ENCODE data around the gene AOC2.
"Not testable (repeated sequence)": the region's sequence is repeated elsewhere in the genome, so short reads cannot be mapped to it uniquely, and the experiment has no call there.

The AOC2 gene

DNA sequence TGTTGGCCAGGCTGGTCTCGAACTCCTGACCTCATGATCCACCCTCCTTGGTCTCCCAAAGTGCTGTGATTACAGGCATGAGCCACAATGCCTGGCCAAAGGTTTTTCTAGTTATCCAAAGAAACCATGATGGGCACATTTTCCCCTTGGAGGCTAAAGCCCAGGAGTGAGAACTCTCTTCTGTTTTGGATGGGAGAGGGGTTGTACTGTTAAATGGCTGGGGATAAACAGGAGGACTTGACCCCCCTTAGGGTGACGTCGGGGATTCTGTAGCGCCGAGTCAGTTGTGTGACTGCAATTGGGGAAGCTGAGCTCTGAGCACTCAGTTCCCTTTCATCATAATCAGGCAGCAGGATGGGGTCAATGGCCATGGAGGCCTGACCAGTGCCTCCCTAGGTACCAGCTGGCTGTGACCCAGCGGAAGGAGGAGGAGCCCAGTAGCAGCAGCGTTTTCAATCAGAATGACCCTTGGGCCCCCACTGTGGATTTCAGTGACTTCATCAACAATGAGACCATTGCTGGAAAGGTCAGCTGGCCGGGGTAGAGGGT lies 10.7 kb downstream of the AOC2 start:
- DNase-seq, result peak; percentile 54 to 64

DNA sequence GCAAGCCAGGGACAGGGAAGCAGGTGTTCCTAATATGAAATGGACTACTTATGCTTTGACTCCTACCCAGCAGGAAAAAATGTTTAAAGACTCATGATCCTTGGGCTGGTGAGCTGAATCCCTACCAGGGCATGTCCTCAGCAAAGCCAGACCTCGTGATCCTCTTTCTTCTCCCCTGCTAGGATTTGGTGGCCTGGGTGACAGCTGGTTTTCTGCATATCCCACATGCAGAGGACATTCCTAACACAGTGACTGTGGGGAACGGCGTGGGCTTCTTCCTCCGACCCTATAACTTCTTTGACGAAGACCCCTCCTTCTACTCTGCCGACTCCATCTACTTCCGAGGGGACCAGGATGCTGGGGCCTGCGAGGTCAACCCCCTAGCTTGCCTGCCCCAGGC lies 11.7 kb downstream of the AOC2 start:
- not testable (repeated sequence) for DNase-seq

DNA sequence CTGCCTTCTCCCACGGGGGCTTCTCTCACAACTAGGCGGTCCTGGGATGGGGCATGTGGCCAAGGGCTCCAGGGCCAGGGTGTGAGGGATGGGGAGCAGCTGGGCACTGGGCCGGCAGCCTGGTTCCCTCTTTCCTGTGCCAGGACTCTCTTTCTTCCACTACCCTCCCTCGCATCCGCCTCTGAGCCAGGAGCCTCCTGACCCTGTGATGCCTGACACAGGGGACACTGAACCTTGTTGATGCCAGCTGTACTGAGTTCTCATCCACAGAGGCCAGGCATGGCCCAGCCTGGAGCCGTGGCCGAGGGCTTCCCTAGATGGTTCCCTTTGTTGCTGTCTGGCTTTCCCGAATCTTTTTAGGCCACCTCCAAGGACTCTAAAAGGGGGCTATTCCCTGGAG lies 12.1 kb downstream of the AOC2 start:
- not testable (repeated sequence) for DNase-seq

DNA sequence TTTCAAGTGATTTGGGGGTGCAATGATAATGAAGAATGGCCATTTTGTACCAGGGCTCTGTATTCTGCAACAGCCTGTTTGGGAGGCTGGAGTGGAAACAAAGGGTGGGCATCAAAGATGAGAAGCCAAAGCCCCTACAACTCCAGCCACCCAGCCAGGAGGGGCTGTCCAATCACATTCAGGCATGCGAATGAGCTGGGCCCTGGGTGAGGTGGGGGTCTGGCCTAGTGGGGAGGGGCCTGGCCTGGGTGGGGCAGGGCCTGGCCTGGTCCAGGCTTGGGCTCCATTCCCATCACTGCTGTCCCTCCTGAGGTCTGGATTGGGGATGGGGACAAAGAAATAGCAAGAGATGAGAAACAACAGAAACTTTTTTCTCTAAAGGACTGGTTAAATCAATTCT lies 13.0 kb downstream of the AOC2 start:
- DNase-seq, result no peak

DNA sequence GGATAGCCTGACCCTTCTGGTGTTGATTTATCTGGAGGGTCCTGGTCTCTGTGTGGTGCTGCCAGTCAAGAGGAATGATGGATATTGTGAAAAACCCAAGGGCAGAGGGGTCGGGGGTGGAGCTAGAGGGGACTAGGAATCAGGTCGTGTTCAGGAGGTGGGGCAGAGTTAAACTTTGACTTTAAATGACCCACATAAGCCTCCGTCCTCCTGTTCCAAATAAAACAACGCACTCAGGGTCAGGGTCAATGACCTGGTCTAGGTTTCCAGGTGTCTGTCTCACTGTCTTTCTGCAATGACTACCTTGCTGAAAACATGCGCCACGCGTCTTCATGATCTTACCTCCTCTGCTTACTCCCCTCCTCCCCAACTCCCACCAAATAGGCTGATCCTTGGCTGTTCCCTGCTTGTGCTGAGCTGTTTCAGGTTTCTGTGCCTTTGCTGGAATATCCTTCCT lies 21.3 kb downstream of the AOC2 start:
- no peak for DNase-seq

DNA sequence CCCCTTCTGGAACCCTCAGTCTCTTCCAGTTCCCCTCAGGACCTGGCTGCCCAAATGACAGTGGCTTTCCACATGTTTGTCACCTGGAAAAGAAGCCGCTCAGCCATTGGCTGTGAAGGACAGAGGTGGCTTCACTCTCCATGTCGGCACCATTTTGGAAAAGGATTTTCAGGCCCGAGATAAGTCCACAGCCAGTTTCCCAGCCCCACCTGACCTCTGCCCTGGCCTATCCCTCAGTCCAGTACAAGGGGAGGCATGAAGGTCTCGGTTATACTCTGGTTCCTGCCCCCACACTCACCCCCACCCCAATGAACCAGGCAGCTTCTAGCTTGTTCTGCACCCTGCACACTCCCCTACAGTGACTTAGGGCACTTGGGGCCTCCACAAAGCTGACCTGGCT lies 21.8 kb downstream of the AOC2 start:
- DNase-seq, result no peak

DNA sequence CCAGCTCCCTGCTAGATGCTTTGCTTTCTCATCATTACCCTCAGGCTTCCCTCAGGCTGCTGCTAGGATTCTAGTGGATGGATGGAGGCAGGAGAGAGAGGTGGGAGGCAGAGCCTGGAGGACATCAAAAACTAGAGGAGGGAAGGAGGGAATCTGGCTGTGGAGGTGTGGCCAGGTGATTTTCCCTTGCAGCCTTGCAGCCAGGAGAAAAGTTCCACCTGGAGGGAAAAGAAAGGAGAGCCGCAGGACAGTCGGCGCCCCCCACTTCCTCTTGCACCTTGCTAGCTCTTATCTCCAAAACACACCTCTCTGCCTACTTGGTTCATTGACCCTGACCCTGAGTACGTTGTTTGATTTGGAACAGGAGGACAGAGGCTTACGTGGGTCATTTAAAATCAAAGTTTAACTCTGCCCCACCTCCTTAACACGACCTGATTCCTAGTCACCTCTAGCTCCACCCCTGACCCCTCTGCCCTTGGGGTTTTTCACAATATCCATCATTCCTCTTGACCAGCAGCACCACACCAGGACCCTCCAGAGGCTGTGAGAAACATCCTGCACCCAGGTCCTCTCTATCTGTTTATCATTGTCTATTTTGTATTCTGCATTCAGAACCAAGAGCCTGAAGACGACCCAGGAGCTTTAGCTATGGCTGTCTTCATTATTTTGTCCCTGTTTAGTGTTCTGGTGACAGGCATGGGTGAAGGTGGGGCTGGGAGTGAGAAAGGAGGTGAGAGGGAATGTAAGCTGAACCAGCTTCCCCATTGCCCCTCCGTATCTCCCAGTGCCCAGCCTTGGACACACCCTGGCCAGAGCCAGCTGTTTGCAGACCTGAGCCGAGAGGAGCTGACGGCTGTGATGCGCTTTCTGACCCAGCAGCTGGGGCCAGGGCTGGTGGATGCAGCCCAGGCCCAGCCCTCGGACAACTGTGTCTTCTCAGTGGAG lies 22.5 kb downstream of the AOC2 start:
- DNase-seq, result no peak

DNA sequence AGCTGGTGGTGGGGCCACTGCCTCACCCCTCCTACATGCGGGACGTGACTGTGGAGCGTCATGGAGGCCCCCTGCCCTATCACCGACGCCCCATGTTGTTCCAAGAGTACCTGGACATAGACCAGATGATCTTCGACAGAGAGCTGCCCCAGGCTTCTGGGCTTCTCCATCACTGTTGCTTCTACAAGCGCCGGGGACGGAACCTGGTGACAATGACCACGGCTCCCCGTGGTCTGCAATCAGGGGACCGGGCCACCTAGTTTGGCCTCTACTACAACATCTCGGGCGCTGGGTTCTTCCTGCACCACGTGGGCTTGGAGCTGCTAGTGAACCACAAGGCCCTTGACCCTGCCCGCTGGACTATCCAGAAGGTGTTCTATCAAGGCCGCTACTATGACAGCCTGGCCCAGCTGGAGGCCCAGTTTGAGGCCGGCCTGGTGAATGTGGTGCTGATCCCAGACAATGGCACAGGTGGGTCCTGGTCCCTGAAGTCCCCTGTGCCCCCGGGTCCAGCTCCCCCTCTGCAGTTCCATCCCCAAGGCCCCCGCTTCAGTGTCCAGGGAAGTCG lies 23.4 kb downstream of the AOC2 start:
- DNase-seq, result not testable (repeated sequence)

DNA sequence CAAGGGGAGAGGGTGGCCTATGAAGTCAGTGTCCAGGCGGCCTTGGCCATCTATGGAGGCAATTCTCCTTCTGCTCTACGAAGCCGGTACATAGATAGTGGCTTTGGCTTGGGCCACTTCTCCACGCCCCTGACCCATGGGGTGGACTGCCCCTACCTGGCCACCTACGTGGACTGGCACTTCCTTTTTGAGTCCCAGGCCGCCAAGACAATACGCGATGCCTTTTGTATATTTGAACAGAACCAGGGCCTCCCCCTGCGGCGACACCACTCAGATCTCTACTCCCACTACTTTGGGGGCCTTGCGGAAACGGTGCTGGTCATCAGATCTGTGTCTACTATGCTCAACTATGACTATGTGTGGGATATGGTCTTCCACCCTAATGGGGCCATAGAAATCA lies 24.0 kb downstream of the AOC2 start:
- DNase-seq, result no peak

DNA sequence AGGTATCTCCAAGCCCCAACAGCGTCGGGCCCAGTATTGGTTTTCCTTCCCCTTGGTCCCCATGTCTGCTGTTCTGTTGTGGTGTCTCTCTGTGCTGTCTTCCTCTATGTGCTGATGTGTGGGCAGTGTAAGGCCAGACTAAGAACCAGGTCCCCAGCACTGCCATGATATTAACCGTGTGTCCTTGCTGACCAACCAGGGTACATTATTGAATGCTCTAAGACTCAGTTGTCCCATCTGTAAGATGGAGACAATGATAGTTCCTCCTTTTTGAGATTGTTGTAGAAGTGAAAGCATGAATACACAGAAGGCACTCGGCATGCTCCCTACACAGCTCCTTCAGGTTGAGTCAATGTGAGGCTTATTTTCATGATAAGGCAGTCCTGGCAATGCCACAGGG lies 27.3 kb downstream of the AOC2 start:
- DNase-seq, result no peak

DNA sequence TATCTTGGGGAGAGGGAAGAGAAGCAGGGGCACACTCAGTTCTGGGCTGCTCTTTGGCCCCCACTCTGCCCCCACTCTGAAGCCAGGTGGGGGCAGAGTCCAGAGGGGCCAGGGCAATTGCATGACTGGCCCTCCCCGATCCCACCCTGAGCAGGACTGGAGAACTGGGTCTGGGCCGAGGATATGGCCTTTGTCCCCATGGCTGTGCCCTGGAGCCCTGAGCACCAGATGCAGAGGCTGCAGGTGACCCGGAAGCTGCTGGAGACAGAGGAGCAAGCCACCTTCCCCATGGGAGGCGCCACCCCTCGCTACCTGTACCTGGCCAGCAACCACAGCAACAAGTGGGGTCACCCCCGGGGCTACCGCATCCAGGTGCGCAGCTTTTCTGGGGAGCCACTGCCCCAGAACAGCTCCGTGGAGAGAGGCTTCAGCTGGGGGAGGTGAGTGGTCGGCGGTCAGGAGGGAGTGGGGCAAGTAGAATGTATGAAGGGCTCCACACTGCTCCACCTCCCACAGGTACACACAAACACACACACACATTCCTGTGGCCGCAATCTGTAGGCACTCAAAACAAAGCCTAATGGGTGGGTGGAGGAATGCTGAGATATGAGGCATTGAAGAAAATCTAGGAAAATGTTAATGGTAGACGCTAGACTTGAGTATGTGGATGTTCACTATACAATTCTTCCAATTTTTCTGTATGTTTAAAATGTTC lies 28.0 kb downstream of the AOC2 start:
- no peak for DNase-seq

DNA sequence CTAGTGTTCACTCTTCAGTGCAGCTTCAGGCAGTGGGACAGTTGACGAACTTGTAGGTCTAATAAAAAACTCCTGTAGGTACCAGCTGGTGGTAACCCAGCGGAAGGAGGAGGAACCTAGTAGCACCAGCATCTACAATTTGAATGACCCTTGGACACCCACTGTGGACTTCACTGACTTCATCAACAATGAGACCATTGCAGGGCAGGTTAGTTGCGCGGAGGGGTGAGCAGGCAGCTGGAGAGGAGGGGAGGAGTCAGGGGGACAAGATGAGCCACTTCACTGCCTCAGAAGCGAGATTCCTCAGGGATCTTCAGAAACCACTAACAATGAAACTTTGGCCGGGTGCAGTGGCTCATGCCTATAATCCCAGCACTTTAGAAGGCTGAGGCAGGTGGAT lies 28.9 kb downstream of the AOC2 start:
- no peak for DNase-seq

DNA sequence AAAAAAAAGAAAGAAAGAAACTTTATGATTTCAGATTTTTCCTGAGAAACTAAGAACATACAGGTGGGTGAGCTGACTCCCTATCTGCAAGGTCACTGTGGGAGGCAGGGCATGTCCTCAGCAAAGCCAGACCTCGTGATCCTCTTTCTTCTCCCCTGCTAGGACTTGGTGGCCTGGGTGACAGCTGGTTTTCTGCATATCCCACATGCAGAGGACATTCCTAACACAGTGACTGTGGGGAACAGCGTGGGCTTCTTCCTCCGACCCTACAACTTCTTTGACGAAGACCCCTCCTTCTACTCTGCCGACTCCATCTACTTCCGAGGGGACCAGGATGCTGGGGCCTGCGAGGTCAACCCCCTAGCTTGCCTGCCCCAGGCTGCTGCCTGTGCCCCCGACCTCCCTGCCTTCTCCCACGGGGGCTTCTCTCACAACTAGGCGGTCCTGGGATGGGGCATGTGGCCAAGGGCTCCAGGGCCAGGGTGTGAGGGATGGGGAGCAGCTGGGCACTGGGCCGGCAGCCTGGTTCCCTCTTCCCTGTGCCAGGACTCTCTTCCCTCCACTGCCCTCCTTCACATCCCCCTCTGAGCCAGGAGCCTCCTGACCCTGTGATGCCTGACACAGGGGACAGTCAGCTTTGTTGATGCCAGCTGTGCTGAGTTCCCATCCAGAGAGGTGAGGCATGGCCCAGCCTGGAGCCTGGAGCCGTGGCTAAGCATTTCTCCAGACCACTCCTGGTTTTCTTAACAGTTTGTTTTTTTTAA lies 29.7 kb downstream of the AOC2 start:
- not testable (repeated sequence) for DNase-seq

DNA sequence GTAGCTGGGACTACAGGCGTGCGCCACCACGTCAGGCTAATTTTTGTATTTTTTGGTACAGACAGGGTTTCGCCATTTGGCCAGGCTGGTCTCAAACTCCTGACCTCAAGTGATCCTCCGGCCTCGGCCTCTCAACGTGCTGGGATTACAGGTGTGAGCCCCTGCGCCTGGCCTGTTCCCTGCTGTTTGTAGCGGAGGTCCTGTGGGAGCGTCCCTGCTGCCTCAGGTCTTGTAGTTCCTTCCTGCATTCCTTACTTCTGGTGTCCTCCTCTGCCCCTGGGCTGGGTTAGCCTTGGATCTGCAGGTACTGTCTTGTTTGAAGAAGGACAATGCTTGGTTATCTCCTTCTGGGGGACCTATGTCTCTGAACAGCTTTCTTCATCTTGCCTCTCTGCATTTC lies 32.7 kb downstream of the AOC2 start:
- DNase-seq, result no peak

DNA sequence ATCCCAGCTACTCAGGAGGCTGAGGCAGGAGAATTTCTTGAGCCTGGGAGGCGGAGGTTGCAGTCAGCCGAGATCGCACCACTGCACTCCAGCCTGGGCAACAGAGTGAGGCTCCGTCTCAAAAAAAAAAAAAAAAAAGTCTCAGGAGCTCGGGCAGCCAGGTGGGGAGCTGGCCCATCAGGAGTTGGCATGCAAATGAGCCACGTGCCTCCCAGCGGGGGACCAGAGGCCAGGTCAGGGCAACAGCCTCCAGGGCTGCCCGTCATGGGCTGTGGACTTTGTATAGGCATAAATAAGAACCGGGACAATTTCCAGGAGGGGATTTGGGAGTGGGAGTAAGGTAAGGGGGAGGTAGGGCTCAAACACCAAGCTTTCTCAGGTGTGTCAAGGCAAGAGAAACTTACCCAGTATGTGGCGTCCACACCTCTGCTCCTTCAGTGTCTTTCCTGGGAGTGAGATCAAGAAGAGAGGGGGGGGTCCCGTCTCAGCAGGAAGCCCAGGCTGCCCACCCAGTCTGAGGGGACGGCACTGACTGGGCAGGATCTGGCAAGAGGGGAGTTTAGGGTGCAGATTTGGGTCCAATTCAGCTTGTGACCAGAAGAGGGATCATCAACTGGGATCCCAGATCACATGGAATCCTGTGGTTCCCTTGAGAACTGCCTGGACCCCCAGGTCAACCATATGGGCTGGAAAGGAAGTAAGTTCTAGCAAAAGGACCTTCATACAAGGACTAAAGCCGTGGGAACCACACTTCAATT lies 33.9 kb downstream of the AOC2 start:
- DNase-seq, result no peak

DNA sequence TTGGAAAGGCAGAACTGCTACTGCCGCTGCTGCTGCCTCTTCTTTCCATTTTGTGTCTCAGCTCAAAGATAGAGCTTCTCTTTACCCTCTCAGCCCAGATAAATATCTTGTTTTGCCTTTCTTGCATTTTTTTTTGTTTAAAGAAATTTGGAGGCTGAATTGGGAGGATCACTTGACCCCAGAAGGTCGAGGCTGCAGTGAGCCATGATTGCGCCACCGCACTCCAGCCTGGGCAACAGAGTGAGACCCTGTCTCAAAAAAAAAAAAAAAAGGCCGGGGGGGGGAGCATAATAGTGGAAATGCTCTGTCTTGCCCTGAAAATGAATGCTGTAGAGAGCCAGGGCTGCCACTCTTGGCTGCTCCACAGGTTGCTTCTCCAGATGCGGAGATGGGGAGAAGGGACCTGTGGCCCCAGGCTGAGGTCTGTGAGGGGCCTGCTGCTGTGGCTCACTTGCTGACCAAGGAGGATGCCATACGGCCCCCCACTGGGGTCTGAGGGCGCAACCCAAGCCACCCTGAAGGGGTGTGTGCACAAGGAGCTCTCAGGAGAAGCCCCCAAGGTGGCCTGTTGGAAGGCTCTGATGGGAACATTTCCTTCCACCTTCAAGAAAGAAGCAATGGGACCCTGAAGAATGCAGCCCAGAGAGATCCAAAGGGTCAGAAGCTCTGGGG lies 34.7 kb downstream of the AOC2 start:
- DNase-seq, result no peak

DNA sequence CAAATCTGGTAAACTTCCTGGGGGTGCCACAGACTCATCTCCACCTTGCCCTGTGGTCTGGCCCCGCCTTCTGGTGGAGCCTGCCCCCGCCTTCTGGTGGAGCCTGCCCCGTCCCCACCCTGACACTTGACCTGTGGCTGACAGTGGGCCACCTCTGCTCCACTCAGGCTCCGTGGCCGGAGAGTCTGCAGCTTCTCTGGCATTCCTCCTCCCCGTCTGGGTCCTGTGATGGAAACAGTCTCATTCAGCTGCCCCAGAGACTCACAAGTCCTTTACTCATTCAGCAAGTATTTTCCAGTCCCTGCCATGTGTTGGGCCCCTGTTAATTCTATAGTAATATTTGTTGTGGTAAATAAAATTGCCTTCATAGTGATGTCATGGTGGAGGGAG lies 35.2 kb downstream of the AOC2 start:
- DNase-seq, result no peak

DNA sequence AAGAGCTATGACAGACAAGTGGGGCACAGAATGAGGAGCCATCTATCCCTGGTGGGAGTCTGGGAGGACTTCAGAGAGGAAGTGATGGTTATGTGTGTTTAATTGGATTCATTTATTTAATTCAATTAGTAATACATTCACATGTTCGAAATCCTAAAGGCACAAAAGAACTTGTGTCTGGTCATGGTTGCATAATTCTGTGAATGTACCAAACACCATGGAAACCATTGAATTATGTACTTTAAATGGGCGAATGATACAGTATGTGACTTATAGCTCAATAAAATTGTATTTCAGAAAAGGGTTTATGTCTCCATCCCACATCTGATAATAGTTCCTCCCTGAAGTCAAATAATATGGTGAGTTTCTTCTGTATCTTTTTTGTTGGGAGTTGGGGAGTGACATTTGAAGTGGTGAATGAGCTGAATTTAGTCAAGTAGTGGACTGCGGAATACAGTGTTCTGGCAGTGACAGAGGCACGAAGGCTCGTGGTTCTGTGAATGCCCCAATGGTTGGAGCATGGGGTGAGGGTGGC lies 36.5 kb downstream of the AOC2 start:
- no peak for DNase-seq

DNA sequence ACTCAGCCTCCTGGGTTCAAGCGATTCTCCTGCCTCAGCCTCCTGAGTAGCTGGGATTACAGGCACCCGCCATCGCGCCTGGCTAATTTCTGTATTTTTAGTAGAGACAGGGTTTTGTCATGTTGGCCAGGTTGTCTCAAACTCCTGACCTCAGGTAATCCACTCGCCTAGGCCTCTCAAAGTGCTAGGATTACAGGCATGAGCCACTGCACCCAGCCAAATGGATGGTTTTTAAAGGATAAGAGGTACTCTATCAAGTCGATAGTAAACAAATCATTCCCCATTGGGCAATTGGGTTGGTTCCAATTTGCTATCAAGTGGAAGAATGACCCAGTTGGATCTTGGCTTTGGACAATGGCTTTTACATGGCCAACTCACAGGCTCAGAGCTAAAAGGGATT lies 37.3 kb downstream of the AOC2 start:
- not testable (repeated sequence) for DNase-seq

DNA sequence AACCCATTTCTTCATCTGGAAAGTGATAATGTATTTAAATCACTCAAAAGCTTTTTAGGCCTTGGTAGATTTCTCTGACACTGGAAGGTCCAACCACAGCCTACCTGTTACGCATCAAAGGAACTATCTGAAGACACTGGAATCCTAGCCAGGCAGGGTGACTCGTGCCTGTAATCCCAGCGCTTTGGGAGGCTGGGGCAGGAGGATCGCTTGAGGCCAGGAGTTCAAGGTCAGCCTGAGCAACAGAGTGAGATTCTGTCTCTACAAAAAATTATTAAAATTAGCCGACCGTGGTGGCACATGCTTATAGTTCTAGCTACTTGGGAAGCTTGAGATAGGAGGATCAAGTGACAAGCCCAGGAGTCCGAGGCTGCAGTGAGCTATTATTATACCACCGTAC lies 37.8 kb downstream of the AOC2 start:
- DNase-seq, result no peak

Measured in inflammatory macrophage (primary cell).